Ovary (tissue), 3 donors: Measurements from ENCODE around the gene SASH3.

ENCODE experiments used
- POLR2A ChIP-seq: fragments of 450-650 bp; IDR thresholded peaks from one replicate; pipeline ENCODE4 v1.6.1; 2017; ENCODE audit warnings: antibody characterized with exemption, mild to moderate bottlenecking, moderate library complexity
- TF ChIP-seq, protein P1 (sequence below), 3 donors: fragments of 450-650 bp in 2 of 3; fragments of 200-600 bp in 1 of 3; IDR thresholded peaks; one replicate each; pipeline versions ENCODE4 v1.5.1 to v1.8.0; 2016 to 2022; ENCODE audit warnings: antibody characterized with exemption in 3 of 3, mild to moderate bottlenecking in 1 of 3
- donor health status: DM: no; HTN: no; CAD: no.

DNA sequence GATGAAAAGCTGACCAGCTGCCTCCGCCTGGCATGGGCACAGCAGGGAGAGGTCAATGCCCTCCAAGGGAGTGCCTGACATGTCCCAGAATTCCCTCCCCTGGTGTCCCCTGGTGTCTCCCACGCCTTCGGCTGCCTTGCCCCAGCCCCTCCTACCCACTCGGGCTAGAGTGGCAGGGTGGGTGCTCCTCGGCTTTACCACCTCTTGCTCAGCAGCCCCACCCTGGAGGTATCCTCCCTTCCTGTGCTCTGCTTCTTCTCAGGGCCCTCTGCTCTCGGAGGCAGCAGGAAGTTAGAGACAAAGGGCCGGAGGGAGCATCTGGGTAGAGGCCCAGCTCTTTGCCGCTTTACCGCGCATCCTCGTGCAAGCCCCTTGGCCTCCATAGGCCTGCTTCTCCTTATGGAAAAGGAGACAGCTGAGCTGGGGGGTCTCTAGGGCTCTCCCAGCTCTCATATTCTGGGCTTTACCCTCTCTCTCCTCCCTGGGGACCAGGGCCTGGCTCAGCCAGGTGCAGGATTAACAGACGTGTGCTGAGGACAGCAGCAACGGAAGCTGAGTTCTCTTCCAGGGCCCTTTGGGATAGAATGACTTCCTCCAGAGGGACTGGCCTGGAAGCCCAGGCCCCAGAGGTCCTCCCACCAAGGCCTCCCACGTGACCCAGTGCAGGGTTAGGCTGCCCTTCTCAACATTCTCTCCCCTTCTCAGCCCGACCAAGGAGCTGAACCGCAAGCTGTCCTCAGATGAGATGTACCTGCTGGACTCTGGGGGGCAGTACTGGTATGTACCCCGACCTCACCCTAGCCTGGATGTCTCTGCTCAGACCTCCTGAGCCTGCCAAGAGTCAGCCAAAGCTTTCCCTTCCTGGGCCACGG lies 23.7 kb upstream of the SASH3 start:
- TF ChIP-seq POLR2A, result no peak
- TF ChIP-seq, protein P1, sequence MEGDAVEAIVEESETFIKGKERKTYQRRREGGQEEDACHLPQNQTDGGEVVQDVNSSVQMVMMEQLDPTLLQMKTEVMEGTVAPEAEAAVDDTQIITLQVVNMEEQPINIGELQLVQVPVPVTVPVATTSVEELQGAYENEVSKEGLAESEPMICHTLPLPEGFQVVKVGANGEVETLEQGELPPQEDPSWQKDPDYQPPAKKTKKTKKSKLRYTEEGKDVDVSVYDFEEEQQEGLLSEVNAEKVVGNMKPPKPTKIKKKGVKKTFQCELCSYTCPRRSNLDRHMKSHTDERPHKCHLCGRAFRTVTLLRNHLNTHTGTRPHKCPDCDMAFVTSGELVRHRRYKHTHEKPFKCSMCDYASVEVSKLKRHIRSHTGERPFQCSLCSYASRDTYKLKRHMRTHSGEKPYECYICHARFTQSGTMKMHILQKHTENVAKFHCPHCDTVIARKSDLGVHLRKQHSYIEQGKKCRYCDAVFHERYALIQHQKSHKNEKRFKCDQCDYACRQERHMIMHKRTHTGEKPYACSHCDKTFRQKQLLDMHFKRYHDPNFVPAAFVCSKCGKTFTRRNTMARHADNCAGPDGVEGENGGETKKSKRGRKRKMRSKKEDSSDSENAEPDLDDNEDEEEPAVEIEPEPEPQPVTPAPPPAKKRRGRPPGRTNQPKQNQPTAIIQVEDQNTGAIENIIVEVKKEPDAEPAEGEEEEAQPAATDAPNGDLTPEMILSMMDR (IDR thresholded peaks at IDR 0.05), result no peak
